ENCODE measurements around the gene COLGALT1.
"Not testable (repeated sequence)": the region's sequence is repeated elsewhere in the genome, so short reads cannot be mapped to it uniquely, and the experiment has no call there.

COLGALT1 gene

DNA sequence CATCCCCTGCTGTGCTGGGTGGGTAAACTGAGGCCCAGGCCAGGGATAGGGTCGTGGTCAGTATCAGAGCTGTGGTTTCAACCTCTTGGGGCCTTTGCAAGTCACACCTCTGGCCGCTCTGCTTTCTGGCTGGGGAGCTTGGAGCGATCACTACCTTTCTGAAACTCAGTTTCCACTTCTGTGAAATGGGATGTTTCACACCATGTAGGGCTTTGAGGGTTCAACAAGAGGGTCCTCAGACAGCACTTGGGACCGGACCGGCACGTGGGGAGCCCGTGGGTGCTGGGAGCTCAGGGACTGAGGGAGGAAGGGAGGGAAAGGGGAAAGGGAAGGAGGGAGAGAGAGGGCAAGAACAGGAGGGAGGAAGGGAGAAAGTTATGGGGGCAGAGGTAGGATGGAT, 22.9 kb upstream of the COLGALT1 start:
- no peak for DNase-seq (ENCODE audit: low read depth in 2 of 2)

DNA sequence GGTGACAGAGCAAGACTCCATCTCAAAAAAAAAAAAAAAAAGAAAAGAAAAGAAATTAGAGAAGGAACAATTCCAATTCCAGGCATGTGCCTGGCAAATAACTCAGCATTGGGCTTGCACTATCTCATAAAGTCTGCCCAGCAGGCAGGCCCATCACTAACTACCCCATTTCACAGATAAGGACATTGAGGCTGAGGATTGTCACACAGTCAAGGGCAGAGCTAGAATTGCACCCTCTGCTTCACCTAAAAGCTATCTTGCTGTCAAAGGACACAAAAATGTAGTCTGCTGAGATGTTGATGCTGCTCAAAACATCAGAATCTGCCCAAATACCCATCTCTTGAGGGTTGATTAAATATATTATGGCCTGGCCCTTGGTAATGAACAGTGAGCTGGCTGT, 20.7 kb upstream of the COLGALT1 start:
- no peak for DNase-seq (ENCODE audit: low read depth in 2 of 2)

DNA sequence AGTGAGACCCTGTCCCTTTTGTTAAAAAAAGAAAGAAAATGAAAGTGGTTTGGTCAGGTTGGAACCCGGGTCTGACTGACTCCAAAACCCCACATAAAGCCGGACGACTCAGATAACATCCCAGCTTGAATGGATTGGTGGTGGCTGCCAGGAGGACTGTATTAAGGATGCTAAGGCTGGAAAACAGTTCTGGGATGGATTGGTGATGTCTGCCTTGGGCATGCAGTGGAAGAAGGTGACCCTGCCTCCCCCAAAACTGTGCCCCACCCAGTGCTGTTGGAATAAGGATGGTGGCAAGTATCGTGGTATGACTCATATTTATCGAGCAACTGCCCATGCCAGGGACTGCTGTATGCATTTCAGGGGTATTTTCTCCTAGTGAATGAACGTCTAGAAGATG, 18.5 kb upstream of the COLGALT1 start:
- DNase-seq (ENCODE audit: low read depth in 2 of 2), result no peak

DNA sequence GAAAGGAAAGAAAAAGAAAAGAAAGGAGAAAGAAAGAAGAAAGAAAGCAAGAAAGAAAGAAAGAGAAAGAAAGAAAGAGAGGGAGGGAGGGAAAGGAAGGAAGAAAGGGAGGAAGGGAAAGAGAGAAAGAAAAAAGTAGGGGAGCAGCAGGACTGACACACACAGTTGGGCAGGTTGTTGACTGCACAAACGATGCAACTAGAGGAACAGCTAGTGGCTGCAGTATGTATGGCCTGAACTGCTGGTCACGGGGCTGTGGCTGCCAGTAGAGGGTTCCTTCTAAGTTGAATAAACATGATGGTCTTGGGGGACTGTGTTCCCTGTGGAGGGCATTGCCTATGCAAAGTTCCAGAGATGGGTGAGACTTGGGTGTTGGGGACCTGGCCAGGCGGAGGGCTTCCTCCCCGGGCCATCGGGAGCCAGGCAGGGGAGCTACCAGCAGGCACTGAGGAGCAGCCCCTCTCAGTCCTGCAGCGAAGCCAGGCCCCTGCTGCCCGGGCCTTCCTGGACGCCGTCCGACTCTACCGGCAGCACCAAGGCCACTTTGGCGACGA, 16.7 kb upstream of the COLGALT1 start:
- no peak for DNase-seq (ENCODE audit: low read depth in 2 of 2)

- peak; percentile 89 to 92 for DNase-seq (ENCODE audit: low read depth in 2 of 2)
Measured at GRCh38 chr19:17539238-17540117, 16.0 kb upstream of the COLGALT1 start.

GRCh38 chr19:17540174-17540573, 15.3 kb upstream of the COLGALT1 start:
- DNase-seq (ENCODE audit: low read depth in 2 of 2), result no peak

- no peak for DNase-seq (ENCODE audit: low read depth in 2 of 2)
Measured at GRCh38 chr19:17541184-17541759, 14.2 kb upstream of the COLGALT1 start.

GRCh38 chr19:17542042-17542441, 13.4 kb upstream of the COLGALT1 start:
- no peak for DNase-seq (ENCODE audit: low read depth in 2 of 2)

DNA sequence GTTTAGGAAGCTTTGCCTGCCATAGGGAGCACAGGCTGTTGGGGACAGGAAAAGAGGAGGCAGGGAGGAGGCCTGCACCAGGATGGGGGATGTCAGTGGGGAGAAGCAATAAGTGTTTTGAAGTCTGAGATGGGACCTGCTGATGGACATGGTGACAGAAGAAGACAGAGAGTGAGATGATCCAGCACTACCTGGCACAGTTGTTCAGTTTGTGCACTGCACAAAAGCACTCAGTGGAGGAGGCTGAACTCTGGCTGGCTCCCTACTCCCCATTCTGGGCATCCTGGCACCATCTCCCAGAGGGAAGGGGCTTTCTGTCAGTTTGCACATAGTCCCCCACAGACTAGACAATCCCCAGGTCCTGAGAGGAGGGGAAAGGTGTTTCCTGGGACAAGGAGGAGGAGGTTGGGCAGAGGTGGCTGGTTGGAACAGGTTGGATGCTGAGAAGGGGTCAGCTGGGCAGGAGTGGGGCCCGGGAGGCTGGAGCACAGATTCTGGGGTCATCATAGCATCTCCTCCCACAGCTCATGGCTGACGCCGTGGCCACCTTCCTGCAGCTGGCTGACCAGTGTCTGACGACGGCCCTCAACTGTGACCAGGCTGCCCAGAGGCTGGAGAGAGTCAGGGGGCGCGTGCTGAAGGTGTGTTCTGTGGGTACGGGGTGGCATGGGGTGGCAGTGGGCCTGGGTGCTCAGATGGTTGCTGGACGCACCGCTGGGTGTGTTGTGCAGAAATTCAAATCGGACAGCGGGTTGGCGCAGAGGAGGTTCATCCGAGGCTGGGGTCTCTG, 12.5 kb upstream of the COLGALT1 start:
- no peak for DNase-seq (ENCODE audit: low read depth in 2 of 2)

GRCh38 chr19:17543986-17544385, 11.5 kb upstream of the COLGALT1 start:
- DNase-seq (ENCODE audit: low read depth in 2 of 2), result no peak

GRCh38 chr19:17544418-17544817, 11.0 kb upstream of the COLGALT1 start:
- DNase-seq (ENCODE audit: low read depth in 2 of 2), result no peak

DNA sequence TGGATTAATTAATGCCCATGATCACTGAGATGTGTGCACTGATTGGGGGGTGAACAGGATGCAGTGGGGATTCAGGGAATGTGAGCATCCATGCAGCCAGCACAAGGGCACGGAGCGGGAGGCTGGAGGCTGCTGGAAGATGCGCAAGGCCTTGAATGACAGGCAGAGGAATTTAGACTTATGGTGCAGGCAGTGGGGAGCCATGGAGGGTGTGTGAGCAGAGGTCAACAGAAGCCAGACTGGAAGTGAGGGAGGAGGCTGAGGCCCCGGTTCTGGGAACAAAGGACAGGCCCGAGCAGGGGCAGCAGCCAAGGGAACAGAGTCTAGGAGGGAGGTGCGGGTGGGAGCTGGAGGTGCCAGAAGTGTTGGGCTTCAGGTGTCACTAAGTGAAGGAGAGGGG, 7.3 kb upstream of the COLGALT1 start:
- no peak for DNase-seq (ENCODE audit: low read depth in 2 of 2)

DNA sequence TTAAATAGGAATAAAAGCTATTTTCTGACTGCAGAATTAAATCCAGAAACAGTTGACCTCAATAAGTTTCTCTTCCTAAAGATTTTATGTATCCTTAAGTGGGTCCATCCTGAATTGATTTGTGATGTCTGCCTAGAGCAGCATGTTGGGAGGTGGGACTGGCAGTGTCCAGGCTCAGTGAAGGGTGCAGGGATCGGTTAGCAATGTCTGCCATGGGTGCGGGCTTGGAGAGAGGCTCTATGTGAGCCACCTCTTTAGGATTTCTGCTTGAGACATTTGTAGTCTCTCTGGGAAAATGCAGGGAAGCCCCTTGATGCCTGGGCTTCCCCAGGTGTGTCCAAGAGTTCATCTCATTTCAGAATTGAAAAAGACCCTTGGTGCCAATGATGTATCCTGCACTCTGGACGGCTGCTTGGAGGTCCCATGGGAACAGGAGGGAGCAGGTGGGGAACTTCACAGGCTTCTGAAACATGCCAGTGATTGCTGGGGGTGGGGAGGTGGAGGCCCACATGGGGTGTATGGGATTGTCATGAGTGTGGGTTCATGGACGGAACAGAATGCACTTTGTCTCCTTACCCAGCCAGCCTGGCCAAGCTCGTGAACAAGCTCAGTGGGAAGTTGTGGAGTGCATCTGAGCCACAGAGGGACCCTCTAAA, 6.2 kb upstream of the COLGALT1 start:
- no peak for DNase-seq (ENCODE audit: low read depth in 2 of 2)

- DNase-seq (ENCODE audit: low read depth in 2 of 2), result no peak
Measured at GRCh38 chr19:17550076-17550667, 5.3 kb upstream of the COLGALT1 start.

GRCh38 chr19:17552735-17553134, 2.7 kb upstream of the COLGALT1 start:
- not testable (repeated sequence) for DNase-seq (ENCODE audit: low read depth in 2 of 2)

DNA sequence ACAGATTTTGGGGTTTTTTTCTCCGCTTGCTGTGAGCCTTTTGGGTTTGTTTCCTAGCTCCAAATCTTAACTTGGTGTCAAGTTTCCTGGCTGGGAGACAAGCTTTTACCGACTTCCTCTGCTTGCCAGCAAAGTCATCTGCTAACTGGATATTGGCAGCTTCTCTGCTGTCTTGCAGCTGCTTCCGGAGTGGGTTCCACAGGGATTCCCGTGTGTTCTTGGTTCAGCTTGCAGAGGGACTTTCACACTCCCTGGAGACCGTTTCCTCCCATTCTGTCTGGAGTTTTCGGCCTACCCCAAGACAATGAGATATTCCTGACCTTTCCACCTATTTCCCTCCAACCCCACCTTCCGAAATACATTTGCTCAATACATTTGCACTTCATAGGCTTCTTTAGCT, 2.2 kb upstream of the COLGALT1 start:
- DNase-seq (ENCODE audit: low read depth in 2 of 2), result no peak

DNA sequence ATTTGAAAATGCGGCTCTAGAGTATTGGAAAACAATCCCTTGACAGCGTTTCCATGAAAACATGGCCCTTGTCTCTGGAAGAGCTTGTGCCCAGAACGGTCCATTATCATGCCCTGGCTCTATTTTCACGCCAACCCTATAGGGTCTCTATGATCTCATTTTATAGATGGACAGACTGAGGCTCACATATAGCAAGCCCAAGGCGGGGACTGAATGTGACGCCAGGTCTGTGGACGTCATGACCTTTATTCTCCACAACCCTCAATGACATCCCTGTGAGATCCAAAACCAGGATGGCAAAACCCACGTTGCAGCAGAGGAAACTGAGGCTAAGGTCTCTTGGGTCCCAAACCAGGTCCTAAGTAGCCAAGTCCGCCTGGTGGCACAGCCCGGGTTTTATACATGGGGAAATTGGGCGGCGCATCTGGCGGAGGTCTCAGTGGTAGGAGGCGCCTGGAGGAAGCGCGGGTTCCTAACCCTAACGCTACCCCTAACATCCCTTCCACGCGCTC, 425 bp upstream of the COLGALT1 start:
- no peak for DNase-seq (ENCODE audit: low read depth in 2 of 2)

DNA sequence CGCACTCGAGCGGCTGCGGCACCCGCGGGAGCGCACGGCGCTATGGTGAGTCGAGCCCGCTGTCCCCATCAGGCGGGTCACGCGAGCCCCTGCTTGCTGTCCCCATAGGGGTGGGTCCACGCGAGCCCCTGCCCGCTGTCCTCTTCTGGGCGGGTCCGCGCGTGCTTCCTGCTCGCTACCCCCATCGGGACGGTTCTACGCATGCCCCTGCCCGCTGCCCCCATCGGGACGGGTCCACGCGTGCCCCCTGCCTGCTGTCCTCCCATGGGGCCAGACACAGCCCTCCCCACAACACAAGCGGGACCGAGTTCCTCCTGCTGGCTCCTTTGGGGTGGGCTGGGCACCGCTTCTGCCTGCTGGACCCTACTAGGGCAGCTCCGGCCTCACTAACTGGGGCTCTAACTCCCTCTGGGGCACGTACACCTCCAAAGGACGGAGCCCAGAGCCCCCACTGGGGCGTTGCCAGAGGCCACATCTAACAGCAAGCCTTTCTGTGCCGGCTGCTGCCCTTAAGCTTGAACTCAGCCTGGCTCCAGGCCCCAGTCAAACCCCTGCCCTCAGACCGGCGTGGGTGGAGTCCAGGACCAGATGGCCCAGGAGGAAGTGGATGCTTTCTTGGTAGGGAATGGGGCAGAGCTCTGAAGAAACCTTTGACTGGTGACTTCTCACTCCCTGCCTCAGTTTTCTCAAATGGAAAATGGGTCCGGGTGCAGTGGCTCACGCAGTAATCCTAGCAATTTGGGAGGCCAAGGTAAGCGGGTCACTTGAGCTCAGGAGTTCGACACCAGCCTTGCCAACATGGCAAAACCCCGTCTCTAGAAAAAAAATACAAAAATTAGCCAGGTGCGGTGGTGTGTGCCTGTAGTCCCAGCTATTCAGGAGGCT, 722 bp downstream of the COLGALT1 start:
- no peak for DNase-seq (ENCODE audit: low read depth in 2 of 2)

DNA sequence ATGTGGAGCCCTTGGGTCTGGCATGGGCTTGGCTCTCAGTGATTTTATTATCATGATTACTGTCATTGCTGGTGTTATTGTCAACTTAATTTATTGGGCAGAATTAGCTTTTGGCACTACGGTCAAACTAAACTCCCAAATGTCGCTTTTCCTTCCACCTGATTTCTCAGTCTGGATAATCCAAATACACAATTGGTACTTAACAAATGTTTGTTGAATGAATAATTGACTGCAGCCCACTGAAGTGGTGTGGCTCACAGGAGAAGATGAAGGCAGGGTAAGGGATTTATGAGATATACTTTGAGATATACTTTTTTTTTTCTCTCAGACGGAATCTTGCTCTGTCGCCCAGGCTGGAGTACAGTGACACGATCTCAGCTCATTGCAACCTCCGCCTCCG, 1.5 kb downstream of the COLGALT1 start:
- no peak for DNase-seq (ENCODE audit: low read depth in 2 of 2)

- no peak for DNase-seq (ENCODE audit: low read depth in 2 of 2)
Measured at GRCh38 chr19:17557466-17557865, 2.0 kb downstream of the COLGALT1 start.
